H1 (cell line): ENCODE measurements around the gene CMTM2.

Source experiments
- ATF3 ChIP-seq: IDR thresholded peaks from 2 replicates; pipeline ENCODE4 v1.6.1; 2011; ENCODE audit warnings: low read depth, mild to moderate bottlenecking, low read length; ENCODE audit not compliant: insufficient read depth
- EZH2 ChIP-seq: fragments of 200-600 bp; sonication (generic); IDR thresholded peaks from 2 replicates; pipeline ENCODE4 v1.7.1; 2012; ENCODE audit warnings: low read depth, mild to moderate bottlenecking, moderate library complexity, low read length, inconsistent platforms; ENCODE audit not compliant: severe bottlenecking
- GABPA ChIP-seq: IDR thresholded peaks from 2 replicates; pipeline ENCODE4 v1.6.1; 2011; ENCODE audit warnings: mild to moderate bottlenecking, low read length, moderate library complexity, borderline replicate concordance; ENCODE audit not compliant: insufficient read depth
- JUN ChIP-seq: IDR thresholded peaks from 2 replicates; pipeline ENCODE4 v1.6.1; 2011; ENCODE audit warnings: low read depth, mild to moderate bottlenecking, improper control_type of control experiment, low read length
- POLR2A ChIP-seq, 2 experiments: IDR thresholded peaks; 1 replicate in 1 of 2; 2 replicates in 1 of 2; pipeline ENCODE4 v1.6.1; 2011; ENCODE audit warnings: low read depth in 2 of 2, low read length in 2 of 2, mild to moderate bottlenecking in 2 of 2; ENCODE audit errors: control extremely low read depth in 1 of 2
- POLR2AphosphoS5 ChIP-seq: IDR thresholded peaks from 2 replicates; pipeline ENCODE4 v1.6.1; 2011; ENCODE audit warnings: low read depth, low read length
- SP1 ChIP-seq: IDR thresholded peaks from 2 replicates; pipeline ENCODE4 v1.6.1; 2011; ENCODE audit warnings: low read depth, low read length
- SUZ12 ChIP-seq: fragments of 200-600 bp; sonication (generic); IDR thresholded peaks from 2 replicates; pipeline ENCODE4 v1.6.1; 2012; ENCODE audit warnings: mild to moderate bottlenecking, inconsistent platforms, low read length, moderate library complexity, mixed read lengths
- TCF12 ChIP-seq: IDR thresholded peaks from 2 replicates; pipeline ENCODE4 v1.6.1; 2011; ENCODE audit warnings: low read depth, mild to moderate bottlenecking, low read length
- TF ChIP-seq, protein P1 (sequence below), 3 experiments: IDR thresholded peaks; 1 replicate in 2 of 3; 2 replicates in 1 of 3; pipeline versions ENCODE4 v1.5.1 to v1.6.1; 2011; ENCODE audit warnings: low read length in 3 of 3, mild to moderate bottlenecking in 3 of 3, inconsistent platforms in 2 of 3, low read depth in 1 of 3, moderate library complexity in 1 of 3; ENCODE audit not compliant: insufficient read depth in 1 of 3; ENCODE audit errors: control extremely low read depth in 1 of 3
- TF ChIP-seq, protein P2 (sequence below): IDR thresholded peaks from 2 replicates; pipeline ENCODE4 v1.6.1; 2012; ENCODE audit warnings: inconsistent platforms

- TF ChIP-seq, protein P1, sequence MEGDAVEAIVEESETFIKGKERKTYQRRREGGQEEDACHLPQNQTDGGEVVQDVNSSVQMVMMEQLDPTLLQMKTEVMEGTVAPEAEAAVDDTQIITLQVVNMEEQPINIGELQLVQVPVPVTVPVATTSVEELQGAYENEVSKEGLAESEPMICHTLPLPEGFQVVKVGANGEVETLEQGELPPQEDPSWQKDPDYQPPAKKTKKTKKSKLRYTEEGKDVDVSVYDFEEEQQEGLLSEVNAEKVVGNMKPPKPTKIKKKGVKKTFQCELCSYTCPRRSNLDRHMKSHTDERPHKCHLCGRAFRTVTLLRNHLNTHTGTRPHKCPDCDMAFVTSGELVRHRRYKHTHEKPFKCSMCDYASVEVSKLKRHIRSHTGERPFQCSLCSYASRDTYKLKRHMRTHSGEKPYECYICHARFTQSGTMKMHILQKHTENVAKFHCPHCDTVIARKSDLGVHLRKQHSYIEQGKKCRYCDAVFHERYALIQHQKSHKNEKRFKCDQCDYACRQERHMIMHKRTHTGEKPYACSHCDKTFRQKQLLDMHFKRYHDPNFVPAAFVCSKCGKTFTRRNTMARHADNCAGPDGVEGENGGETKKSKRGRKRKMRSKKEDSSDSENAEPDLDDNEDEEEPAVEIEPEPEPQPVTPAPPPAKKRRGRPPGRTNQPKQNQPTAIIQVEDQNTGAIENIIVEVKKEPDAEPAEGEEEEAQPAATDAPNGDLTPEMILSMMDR (IDR thresholded peaks at IDR 0.05; ENCODE audit: control extremely low read depth in 1 of 3, insufficient read depth in 1 of 3, low read depth in 1 of 3, low read length in 3 of 3) = no peak
- TF ChIP-seq POLR2A (IDR thresholded peaks at IDR 0.05; ENCODE audit: control extremely low read depth in 1 of 2, low read depth in 2 of 2, low read length in 2 of 2) (no peak), POLR2AphosphoS5 (no peak), ATF3 (no peak), SUZ12 (no peak), TCF12 (no peak), EZH2 (no peak), GABPA (no peak), JUN (no peak), SP1 (no peak)
- TF ChIP-seq, protein P2, sequence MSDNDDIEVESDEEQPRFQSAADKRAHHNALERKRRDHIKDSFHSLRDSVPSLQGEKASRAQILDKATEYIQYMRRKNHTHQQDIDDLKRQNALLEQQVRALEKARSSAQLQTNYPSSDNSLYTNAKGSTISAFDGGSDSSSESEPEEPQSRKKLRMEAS = no peak
Measured at GRCh38 chr16:66529475-66529874, 49.8 kb upstream of the CMTM2 start.
